T47D (cell line): Measurements from ENCODE around the gene BUD23.
A peak's percentile ranks its signal among the peaks of the same experiment; 100 is the strongest.
"Not testable (repeated sequence)": the region's sequence is repeated elsewhere in the genome, so short reads cannot be mapped to it uniquely, and the experiment has no call there.

Experiments used
- DNase-seq, 2 experiments: peaks; one replicate each; pipeline versions ENCODE4 v3.0.0 to v3.0.0-alpha.2; 2011 to 2012; ENCODE audit warnings: low read depth in 1 of 2, low spot score in 1 of 2
- JUND ChIP-seq: IDR thresholded peaks from 2 replicates; pipeline ENCODE4 v1.6.1; 2012; ENCODE audit warnings: low read depth
- in situ Hi-C: cut with HindIII; loops from 2 replicates; pipeline ENCODE4 v1.10.0; 2016; ENCODE audit warnings: low sequenced_read_pairs, low pct_unique_long_range_greater_than_20kb

BUD23 gene

DNA sequence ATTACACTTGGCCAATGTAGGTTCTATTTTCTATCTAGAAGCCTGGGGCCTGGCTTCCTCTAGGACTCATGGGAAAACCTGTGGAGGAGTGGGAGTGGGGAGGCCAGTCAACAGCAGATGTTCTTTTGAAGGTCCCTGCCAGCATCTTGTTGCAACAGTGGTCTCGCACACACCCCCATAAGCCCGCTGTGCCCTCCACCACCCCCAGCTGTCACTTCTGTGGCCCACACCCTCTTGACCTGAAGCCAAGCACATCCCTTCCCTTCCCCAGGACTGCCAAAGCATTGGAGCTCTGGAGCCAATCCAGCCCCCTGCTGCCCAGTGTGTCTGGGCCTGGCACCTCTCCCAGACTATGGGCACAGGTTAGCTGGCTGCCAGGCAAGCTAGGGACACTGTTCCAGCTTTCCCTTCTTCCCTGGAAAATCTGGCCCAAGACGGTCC, 38.0 kb downstream of the BUD23 start:
- in situ Hi-C loops = no loop called here
- peak in 1 of 2 experiments; percentile 37 for DNase-seq

DNA sequence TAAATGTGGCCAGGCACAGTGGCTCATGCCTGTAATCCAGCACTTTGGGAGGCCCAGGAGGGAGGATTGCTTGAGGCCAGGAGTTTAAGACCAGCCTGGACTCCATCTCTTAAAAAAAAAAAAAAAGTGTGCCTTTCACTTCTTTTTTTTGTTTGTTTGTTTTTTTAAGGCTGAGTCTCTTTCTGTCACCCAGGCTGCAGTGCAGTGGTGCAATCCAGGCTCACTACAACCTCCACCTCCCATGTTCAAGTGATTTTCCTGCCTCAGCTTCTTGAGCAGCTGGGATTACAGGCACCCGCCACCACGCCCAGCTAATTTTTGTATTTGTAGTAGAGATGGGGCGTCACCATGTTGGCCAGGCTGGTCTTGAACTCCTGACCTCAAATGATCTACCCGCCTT, 38.8 kb downstream of the BUD23 start:
- DNase-seq, in situ Hi-C loops: not testable (repeated sequence)

More for the DNA sequence above, 38.0 kb downstream of the BUD23 start:
- no peak for TF ChIP-seq JUND

DNA sequence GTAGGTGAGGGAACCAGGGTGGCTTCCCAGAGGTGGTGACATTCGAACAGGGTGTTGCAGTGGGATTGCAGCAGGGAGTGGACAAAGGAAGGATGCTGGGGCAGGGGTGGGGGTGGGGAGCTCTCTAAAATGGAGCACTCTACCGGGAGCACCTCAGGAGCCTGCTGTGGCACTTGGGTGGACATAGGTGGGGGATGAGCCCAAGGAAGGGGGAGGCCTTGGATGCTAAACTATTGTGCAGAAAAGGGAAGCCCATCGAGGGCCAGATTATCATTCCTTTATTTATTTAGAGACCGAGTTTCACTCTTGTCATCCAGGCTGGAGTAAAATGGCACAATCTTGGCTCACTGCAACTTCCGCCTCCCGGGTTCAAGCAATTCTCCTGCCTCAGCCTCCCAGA, 39.4 kb downstream of the BUD23 start:
- in situ Hi-C loops = no loop called here
- TF ChIP-seq JUND = no peak
- no peak for DNase-seq

DNA sequence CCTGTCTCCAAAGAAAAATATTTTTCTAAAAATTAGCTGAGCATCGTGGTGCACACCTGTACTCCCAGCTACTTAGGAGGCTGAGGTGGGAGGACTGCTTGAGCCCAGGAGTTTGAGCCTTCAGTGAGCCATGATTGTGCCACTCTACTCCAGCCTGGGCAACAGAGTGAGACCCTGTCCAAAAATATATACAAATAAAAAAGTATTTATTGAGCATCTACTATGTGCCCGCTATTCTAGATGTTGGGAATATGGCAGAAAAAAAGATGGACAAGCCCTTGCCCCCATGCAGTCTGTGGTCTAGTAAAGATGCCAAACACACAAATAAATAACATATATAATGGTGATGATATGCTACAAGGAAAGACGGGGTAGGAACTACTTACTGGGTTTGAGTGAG, 40.4 kb downstream of the BUD23 start:
- in situ Hi-C loops = no loop called here
- TF ChIP-seq JUND = no peak
- DNase-seq = no peak

DNA sequence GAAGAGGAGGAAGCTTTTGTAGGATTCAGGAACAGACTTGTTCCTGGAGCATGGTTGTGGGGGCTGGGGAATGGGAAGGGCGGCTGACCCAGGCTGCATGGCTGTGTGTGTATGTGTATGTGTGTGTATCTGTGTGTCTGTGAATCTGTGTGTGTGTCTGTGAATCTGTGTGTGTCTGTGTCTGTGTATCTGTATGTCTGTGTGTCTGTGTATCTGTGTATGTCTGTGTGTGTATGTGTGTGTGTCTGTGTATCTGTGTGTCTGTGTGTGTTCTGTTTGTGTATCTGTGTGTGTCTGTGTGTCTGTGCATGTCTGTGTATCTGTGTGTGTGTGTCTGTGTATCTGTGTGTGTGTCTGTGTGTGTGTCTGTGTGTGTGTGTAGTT, 42.7 kb downstream of the BUD23 start:
- in situ Hi-C loops = no loop called here
- TF ChIP-seq JUND = no peak
- no peak for DNase-seq

DNA sequence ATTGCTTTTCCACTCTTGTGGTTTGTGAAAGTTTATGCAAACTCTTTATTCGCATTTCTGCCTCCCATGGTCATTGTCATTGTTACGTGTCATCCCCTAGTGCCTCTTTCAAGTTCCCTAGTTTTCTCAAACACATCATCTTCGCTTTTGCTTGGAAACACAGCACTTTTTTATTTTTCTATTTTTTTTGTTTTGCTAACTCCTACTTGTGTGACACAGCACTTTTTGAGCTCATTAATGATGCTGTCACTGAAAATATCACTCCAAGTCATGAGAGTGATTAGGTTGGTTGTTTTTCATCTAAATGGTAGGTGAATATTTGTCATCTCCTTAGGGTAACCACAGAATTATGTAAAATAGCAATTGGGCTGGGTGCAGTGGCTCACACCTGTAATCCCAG, 44.6 kb downstream of the BUD23 start:
- in situ Hi-C loops = no loop called here
- no peak for DNase-seq
- no peak for TF ChIP-seq JUND

DNA sequence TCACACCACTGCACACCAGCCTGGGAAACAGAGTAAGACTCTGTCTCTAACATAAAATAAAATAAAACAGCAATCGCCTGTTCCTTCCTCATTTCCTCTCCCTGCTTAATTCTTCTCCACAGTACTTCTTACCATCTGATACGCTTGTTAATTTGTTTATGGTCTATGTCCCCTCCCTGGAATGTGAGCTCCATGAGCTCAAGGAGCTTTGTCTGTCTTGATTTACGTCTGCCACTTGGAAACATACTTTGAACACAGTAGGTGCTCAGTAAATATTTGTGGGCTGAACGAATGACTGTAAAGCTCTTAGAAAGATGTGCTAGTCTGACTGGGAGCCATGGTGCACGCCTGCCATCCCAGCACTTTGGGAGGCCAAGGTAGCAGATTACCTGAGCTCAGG, 45.2 kb downstream of the BUD23 start:
- in situ Hi-C loops = no loop called here
- TF ChIP-seq JUND = no peak
- no peak for DNase-seq

DNA sequence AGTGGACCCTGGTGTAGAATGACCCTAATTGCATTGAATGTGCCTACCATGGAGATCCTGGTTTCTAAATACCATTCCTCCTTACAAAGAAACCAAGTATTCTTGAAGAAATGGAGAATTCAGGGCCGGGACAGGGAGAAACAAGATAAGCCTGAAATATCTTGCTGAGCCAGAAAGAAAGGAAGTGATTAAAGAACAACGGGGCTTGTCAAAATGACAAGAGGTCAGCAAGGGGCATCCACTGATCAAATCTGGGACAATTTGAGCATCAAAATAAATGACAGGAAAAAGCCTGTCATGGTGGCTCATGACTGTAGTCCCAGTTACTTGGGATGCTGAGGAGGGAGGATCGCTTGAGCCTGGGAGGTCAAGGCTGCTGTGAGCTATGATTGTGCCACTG, 47.1 kb downstream of the BUD23 start:
- DNase-seq = no peak
- no peak for TF ChIP-seq JUND
- in situ Hi-C loops = no loop called here

DNA sequence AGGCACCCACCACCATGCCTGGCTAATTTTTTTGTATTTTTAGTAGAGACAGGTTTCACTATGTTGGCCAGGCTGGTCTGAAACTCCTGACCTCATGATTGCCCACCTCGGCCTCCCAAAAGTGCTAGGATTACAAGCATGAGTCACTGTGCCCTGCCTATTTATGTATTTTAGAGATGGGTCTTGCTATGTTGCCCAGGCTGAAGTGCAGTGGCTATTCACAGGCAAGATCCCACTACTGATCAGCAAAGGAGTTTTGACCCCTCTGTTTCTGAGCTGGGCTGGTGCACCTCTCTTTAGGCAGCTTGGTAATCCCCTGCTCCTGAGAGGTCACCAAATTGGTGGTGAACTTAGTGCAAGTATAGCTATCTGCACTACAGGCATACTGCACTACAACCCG, 49.0 kb downstream of the BUD23 start:
- no peak for TF ChIP-seq JUND
- in situ Hi-C loops = no loop called here
- DNase-seq = no peak

DNA sequence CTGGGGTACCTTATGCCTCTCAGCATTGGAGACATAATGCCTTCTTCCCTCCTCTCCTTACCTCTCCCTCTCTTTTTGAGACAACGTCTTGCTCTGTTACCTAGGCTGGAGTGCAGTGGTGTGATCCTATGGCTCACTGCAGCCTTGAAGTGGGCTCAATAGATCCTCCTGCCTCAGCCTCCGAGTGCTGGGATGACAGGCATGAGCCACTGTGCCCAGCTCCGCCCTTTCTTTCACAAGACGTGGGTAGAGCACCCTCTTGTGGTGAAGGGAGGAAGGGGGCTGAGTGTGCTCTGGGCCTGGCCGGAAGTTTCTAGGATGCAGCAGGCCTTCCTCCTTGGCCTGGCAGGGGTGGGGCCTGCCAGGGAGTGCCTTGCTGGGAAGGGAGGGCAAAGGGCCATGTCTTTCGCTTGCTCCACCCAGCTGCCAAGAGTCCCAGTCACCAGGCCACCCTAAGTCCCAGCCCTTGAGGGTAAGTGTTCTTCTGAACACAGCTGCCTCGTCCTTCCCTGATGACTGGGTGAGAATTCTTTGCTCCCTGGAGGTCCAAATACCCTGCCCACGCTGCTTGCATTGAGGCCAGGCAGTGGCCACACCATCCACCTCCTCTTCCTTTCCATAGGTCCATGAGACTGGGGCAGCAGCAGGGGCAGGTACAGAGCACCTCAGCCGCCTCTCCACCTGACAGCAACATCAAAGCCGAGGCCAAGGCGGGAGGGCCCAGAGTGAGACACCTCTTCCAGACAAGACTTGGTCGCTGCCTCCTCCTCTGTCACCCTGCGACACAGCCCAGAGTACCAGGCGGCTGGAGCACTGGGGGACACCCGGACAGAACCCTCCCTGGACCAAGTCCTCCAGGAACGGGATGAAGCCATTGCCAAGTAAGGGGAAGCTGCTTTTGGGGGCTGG, 51.5 kb downstream of the BUD23 start:
- peak; percentile 75 to 98 for DNase-seq
- in situ Hi-C loops = no loop called here
- no peak; the same call in 1 of the 2 replicates for TF ChIP-seq JUND

DNA sequence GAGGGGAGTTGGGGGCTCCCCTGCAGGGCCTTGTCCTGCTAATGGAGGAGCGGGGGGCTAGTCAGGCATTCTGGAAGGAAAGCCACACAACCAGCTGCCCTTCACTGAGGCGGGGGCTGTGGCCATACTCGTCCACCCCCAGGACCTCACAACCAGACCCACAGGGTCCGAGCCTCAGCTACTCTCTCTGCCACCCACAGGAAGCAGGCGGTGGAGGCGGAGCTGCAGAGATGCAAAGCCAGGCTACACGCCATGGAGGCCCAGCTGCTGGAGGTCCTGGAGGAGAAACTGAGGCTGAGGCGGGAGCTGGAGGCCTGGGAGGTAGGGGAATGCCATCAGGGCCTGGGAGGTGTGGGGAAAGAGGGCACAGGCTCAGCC, 52.1 kb downstream of the BUD23 start:
- DNase-seq = no peak
- in situ Hi-C loops = no loop called here
- no peak for TF ChIP-seq JUND

DNA sequence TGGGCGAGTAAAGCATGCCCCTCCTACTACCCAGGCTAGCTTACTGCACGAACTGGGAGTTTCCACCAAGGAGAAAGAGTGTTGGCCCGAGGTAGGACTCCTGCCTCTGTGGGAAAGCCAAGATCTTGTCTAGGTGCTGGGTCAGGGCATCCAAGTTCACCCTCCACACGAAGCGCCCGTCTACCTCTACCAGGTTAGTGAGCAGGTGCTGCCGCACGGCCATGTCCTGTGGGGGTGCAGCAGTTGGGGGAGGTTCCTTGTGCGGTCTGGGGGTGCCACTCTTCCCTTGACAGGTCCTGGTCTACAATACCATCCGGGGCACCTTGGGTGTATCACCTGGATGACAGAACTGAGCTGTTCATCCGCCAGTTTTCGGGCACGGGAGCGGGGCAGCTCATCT, 53.5 kb downstream of the BUD23 start:
- in situ Hi-C loops = no loop called here
- no peak for TF ChIP-seq JUND
- no peak for DNase-seq

DNA sequence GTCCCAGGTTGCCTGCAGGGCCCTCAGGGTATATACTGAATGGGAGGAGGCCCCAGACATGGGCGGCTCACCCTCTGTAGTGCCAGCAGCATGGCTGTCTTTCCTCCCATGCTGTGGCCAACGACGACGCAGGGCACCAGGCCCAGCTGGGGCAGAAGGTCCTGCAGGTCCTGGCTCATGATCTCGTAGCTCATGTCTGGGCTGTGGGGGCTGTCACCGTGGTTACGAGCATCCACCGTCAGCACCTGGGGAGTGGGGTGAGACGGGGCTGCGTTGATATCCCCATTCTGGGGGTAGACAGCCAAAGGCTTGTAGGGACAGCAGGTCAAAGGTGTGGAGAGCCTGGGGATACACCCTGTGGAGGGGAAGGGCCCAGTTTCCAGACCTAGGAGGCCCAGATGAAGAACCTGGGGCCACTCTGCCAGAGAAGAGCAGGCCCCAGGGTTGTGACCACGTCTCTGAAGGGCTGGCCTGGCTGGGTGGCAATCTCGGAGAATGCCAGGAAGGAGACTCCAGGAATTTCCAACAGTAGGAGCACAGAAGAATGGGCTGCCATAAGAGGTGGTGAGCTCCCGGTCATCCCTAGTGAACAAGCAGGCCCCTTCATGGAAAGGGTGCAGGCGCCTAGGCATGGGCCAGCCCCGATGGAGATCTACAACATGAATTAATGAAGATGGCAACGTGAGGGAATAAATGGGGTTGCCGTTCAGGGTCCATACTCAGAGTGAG, 54.3 kb downstream of the BUD23 start:
- DNase-seq = no peak
- in situ Hi-C loops = no loop called here
- no peak for TF ChIP-seq JUND
